Endothelial cell of umbilical vein (primary cell): Measurements from ENCODE around the gene PSMC4. TPM values are rescaled to one million over a fixed set of nuclear protein-coding genes. Genes with fewer than 3 reads are reported as not detected.

Source experiments
- BruUV-seq: library from RNA; stranded (reverse); fragments of 400-500 nt; replicated peaks from 2 replicates; lab custom pipeline; 2021; lab: Mats Ljungman, UMichigan
- CTCF ChIA-PET: fragments of 300-600, 350-600 bp; sonication (Branson Sonifier 250); formaldehyde crosslinking; loops from one replicate; lab custom pipeline; 2021; ENCODE audit warnings: antibody characterized with exemption, inconsistent platforms; lab: Charles Lee
- POLR2A ChIA-PET: fragments of 300-600, 350-600 bp; sonication (Branson Sonifier 250); formaldehyde crosslinking; loops from one replicate; lab custom pipeline; 2021; ENCODE audit warnings: antibody characterized with exemption, inconsistent platforms; lab: Charles Lee
- DNase-seq: peaks from one replicate; pipeline ENCODE4 v3.0.0-alpha.2; 2011; ENCODE audit warnings: low read depth, low spot score
- FAIRE-seq: peaks from 2 replicates; lab custom pipeline; 2011; peaks lifted over from hg19 to GRCh38; lab: Jason Lieb, UNC
- H2AFZ ChIP-seq: 2 replicates; pipeline ENCODE4 v1.6.0; 2012; ENCODE audit warnings: low read depth, low read length, control low read depth, inconsistent platforms
- H3K27ac ChIP-seq: 2 replicates; pipeline ENCODE4 v1.5.1; 2011; ENCODE audit warnings: low read depth, mild to moderate bottlenecking, control low read depth, low read length, moderate library complexity; ENCODE audit not compliant: insufficient read depth
- H3K27me3 ChIP-seq, 2 experiments: 2 replicates each; pipeline versions ENCODE4 v1.6.0 to v1.6.1; 2011; ENCODE audit warnings: low read length in 2 of 2, mixed read lengths in 1 of 2; ENCODE audit not compliant: control insufficient read depth in 2 of 2, insufficient read depth in 2 of 2
- H3K36me3 ChIP-seq, 2 experiments: 2 replicates in 1 of 2; 3 replicates in 1 of 2; pipeline ENCODE4 v1.5.1; 2011; ENCODE audit warnings: low read length in 2 of 2, mild to moderate bottlenecking in 1 of 2, moderate library complexity in 1 of 2; ENCODE audit not compliant: control insufficient read depth in 2 of 2, insufficient read depth in 2 of 2; ENCODE audit errors: extremely low read depth in 1 of 2
- H3K4me1 ChIP-seq: 3 replicates; pipeline ENCODE4 v1.5.1; 2011; ENCODE audit warnings: mild to moderate bottlenecking, low read length; ENCODE audit not compliant: control insufficient read depth, insufficient read depth; ENCODE audit errors: extremely low read depth
- H3K4me2 ChIP-seq: 2 replicates; pipeline ENCODE4 v1.6.1; 2011; ENCODE audit warnings: low read length, control low read depth, mixed read lengths; ENCODE audit not compliant: insufficient read depth
- H3K4me3 ChIP-seq, 3 experiments: fragments of 200-600 bp in 1 of 3; sonication (generic), shearing (Covaris generic) in 1 of 3; replicated peaks in 1 of 3; 2 replicates each; pipeline ENCODE4 v1.5.1; 2011 to 2016; ENCODE audit warnings: control low read depth in 3 of 3, low read length in 3 of 3, mild to moderate bottlenecking in 2 of 3, inconsistent platforms in 1 of 3, low read depth in 1 of 3, moderate library complexity in 1 of 3; ENCODE audit not compliant: insufficient read depth in 1 of 3
- H3K79me2 ChIP-seq: 2 replicates; pipeline ENCODE4 v1.6.0; 2012; ENCODE audit warnings: low read length, inconsistent platforms; ENCODE audit not compliant: control insufficient read depth, insufficient read depth
- H3K9ac ChIP-seq: replicated peaks from 2 replicates; pipeline ENCODE3; 2011; ENCODE audit warnings: low read length, control low read depth; ENCODE audit not compliant: insufficient read depth; ENCODE audit errors: extremely low read depth
- H3K9me1 ChIP-seq: replicated peaks from 3 replicates; pipeline ENCODE4 v1.6.0; 2011; ENCODE audit warnings: mild to moderate bottlenecking, low read length; ENCODE audit not compliant: control insufficient read depth, insufficient read depth; ENCODE audit errors: extremely low read depth
- H3K9me3 ChIP-seq: replicated peaks from 2 replicates; pipeline ENCODE4 v1.5.1; 2012; ENCODE audit warnings: low read length, inconsistent platforms; ENCODE audit not compliant: control insufficient read depth, insufficient read depth
- H4K20me1 ChIP-seq: replicated peaks from 2 replicates; pipeline ENCODE3; 2011; ENCODE audit warnings: mild to moderate bottlenecking, low read length; ENCODE audit not compliant: control insufficient read depth, insufficient read depth; ENCODE audit errors: extremely low read depth
- CTCF ChIP-seq, 2 donors: IDR thresholded peaks; 1 replicate in 1 of 2; 2 replicates in 1 of 2; pipeline ENCODE4 v1.5.1; 2011; ENCODE audit warnings: low read length in 2 of 2, mild to moderate bottlenecking in 2 of 2, moderate library complexity in 2 of 2, control low read depth in 1 of 2, inconsistent platforms in 1 of 2, low read depth in 1 of 2; ENCODE audit not compliant: insufficient read depth in 1 of 2; ENCODE audit errors: extremely low read depth in 1 of 2
- EZH2 ChIP-seq: IDR thresholded peaks from 2 replicates; pipeline ENCODE4 v1.6.1; 2012; ENCODE audit warnings: borderline replicate concordance, low read depth, mild to moderate bottlenecking, moderate library complexity, low read length, inconsistent platforms; ENCODE audit not compliant: severe bottlenecking
- FOS ChIP-seq: IDR thresholded peaks from 2 replicates; pipeline ENCODE4 v1.6.1; 2011; ENCODE audit warnings: mild to moderate bottlenecking, low read length, moderate library complexity, borderline replicate concordance; ENCODE audit not compliant: insufficient read depth
- GATA2 ChIP-seq: IDR thresholded peaks from 2 replicates; pipeline ENCODE4 v1.7.0; 2011; ENCODE audit warnings: low read depth, mild to moderate bottlenecking, moderate library complexity, mixed read lengths, low read length; ENCODE audit not compliant: insufficient read length, insufficient read depth
- JUN ChIP-seq: IDR thresholded peaks from 2 replicates; pipeline ENCODE4 v1.6.1; 2011; ENCODE audit warnings: borderline replicate concordance, low read depth; ENCODE audit not compliant: insufficient read length, insufficient read depth
- MYC ChIP-seq: IDR thresholded peaks from one replicate; pipeline ENCODE4 v1.6.1; 2011; ENCODE audit warnings: mild to moderate bottlenecking, low read depth, low read length
- POLR2A ChIP-seq: IDR thresholded peaks from 2 replicates; pipeline ENCODE4 v1.6.1; 2012; ENCODE audit warnings: low read depth, mild to moderate bottlenecking, control low read depth, low read length
- POLR2AphosphoS5 ChIP-seq: IDR thresholded peaks from 2 replicates; pipeline ENCODE4 v1.6.1; 2012; ENCODE audit warnings: low read depth, mild to moderate bottlenecking, control low read depth, low read length, moderate library complexity; ENCODE audit not compliant: insufficient read depth
- dilution Hi-C: fragments of 300-500 bp; cut with MboI; formaldehyde crosslinking; loops from one replicate; pipeline ENCODE4 v1.15.0; 2019; ENCODE audit warnings: low sequenced_read_pairs; ENCODE audit not compliant: extremely low pct_ligation_motif_present
- intact Hi-C: fragments of 100-400 bp; cut with micrococcal nuclease; formaldehyde crosslinking; loops from one replicate; pipeline ENCODE4 v1.10.0; 2022
- polyA plus RNA-seq, 4 experiments: library from polyadenylated mRNA; depleted of rRNA in 3 of 4; stranded (reverse) in 3 of 4; unstranded in 1 of 4; fragments of >200 nt; gene quantifications; 2 replicates each; pipeline versions ENCODE4 v1.2.1 to v1.2.3, GENCODE V29; 2011 to 2012; ENCODE audit warnings: missing spikeins in 1 of 4
- total RNA-seq: library from RNA; stranded (reverse); gene quantifications from 2 replicates; pipeline ENCODE4 v1.2.3, GENCODE V29; 2021
- TF ChIP-seq, protein P1 (sequence below): IDR thresholded peaks from 2 replicates; pipeline ENCODE4 v1.6.1; 2011; ENCODE audit not compliant: insufficient read depth, insufficient read length

PSMC4 gene
- total and polyA plus RNA-seq, 2 donors (not counting 3 experiments of a cell fraction or from before 2014, with no cell fraction given) = 110 to 114 TPM

GRCh38 chr19:39923862-39924261, 47.1 kb upstream of the PSMC4 start:
- H3K4me1 ChIP-seq = no peaks in the 10 kb centered on the region
- FAIRE-seq (no peak), DNase-seq (no peak)
- intact Hi-C loops (no loop called here), dilution Hi-C loops (no loop called here)
- H4K20me1 ChIP-seq = no peaks in the 10 kb centered on the region
- H3K27me3 ChIP-seq = no peaks in the 10 kb centered on the region
- no peaks in the 10 kb centered on the region for H3K9me1 ChIP-seq
- CTCF ChIA-PET = no interaction called here
- no peaks in the 10 kb centered on the region for H3K79me2 ChIP-seq
- TF ChIP-seq, protein P1, sequence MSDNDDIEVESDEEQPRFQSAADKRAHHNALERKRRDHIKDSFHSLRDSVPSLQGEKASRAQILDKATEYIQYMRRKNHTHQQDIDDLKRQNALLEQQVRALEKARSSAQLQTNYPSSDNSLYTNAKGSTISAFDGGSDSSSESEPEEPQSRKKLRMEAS = no peak
- TF ChIP-seq POLR2AphosphoS5 (no peak), GATA2 (no peak), EZH2 (no peak), CTCF (IDR thresholded peaks at IDR 0.05; ENCODE audit: extremely low read depth in 1 of 2, insufficient read depth in 1 of 2, low read depth in 1 of 2, low read length in 2 of 2) (no peak), JUN (no peak), FOS (no peak), MYC (no peak), POLR2A (no peak)
- H2AFZ ChIP-seq = no peak overlapping the region
- no peaks in the 10 kb centered on the region for H3K9me3 ChIP-seq
- no peak overlapping the region for H3K27ac ChIP-seq
- no TSS peak for BruUV-seq
- no peak overlapping the region for H3K4me2 ChIP-seq
- H3K4me3 ChIP-seq = no peak overlapping the region
- H3K36me3 ChIP-seq = no peaks in the 10 kb centered on the region
- POLR2A ChIA-PET = no interaction called here
- no peak overlapping the region for H3K9ac ChIP-seq
